ENCODE measurements around the gene RGS7. TPM values are rescaled to one million over a fixed set of nuclear protein-coding genes. Genes with fewer than 3 reads are reported as not detected.

Gene RGS7
- 1.4 TPM for polyA plus RNA-seq (2013, experiment 1 of 2)
- 1.4 TPM for polyA plus RNA-seq (2013, experiment 2 of 2)

GRCh38 chr1:241356519-241357365, at the start of gene RGS7:
TSS of gene RGS7 (minus strand) at chr1:241357205.
- Histone ChIP-seq H3K9ac (ENCODE audit: low read length) (peak within 1 kb of the TSS; percentile 61), H2BK120ac (ENCODE audit: low read depth, low read length) (no peak within 1 kb of the TSS), H3K79me1 (ENCODE audit: low read length) (no peaks in the 10 kb centered on the region), H3K4me3 (ENCODE audit: low read length) (peak within 1 kb of the TSS; percentile 30), H2BK15ac (replicated peaks; ENCODE audit: low read depth) (no peak within 1 kb of the TSS), H3K4me1 (ENCODE audit: control insufficient read depth, low read depth, low read length) (no peaks in the 10 kb centered on the region), H3K36me3 (ENCODE audit: control insufficient read depth, insufficient read depth, low read length) (no peaks in the 10 kb centered on the region), H3K27ac (ENCODE audit: low read depth, low read length) (no peak within 1 kb of the TSS), H3K79me2 (ENCODE audit: control insufficient read depth, insufficient read depth, low read length) (no peaks in the 10 kb centered on the region), H4K5ac (ENCODE audit: low read length) (no peak within 1 kb of the TSS), H2BK5ac (ENCODE audit: low read length) (no peak within 1 kb of the TSS), H4K8ac (ENCODE audit: low read depth, low read length) (no peak within 1 kb of the TSS), H3K56ac (ENCODE audit: low read length) (peak within 1 kb of the TSS; percentile 78), H3K4me2 (ENCODE audit: low read length) (peak within 1 kb of the TSS; percentile 71), H2AK5ac (ENCODE audit: low read length) (no peak within 1 kb of the TSS), H3K18ac (ENCODE audit: low read length) (no peak within 1 kb of the TSS), H3K27me3 (ENCODE audit: insufficient read depth, low read length, poor library complexity) (peaks cover 3% of the 10 kb centered on the region), H3K4ac (ENCODE audit: low read depth, low read length) (no peak within 1 kb of the TSS), H3K23ac (ENCODE audit: low read length) (no peak within 1 kb of the TSS)
- no CpG with 5 or more reads among the region's 105 CpGs for WGBS (ENCODE audit: extremely low coverage, insufficient coverage, low lambda C conversion rate)
- DNase-seq: peak; percentile 73

GRCh38 chr1:241406421-241406820, 49.4 kb upstream of the RGS7 start:
- no peak for DNase-seq
- Histone ChIP-seq H3K36me3 (ENCODE audit: control insufficient read depth, insufficient read depth, low read length) (no peaks in the 10 kb centered on the region), H3K4me3 (ENCODE audit: low read length) (no peak overlapping the region), H3K9ac (ENCODE audit: low read length) (no peak overlapping the region), H2BK15ac (replicated peaks; ENCODE audit: low read depth) (no peak overlapping the region), H3K27ac (ENCODE audit: low read depth, low read length) (no peak overlapping the region), H3K27me3 (ENCODE audit: insufficient read depth, low read length, poor library complexity) (no peaks in the 10 kb centered on the region), H3K23ac (ENCODE audit: low read length) (no peak overlapping the region), H3K4ac (ENCODE audit: low read depth, low read length) (no peak overlapping the region), H4K5ac (ENCODE audit: low read length) (no peak overlapping the region), H3K4me2 (ENCODE audit: low read length) (no peak overlapping the region), H3K4me1 (ENCODE audit: control insufficient read depth, low read depth, low read length) (no peaks in the 10 kb centered on the region), H3K56ac (ENCODE audit: low read length) (no peak overlapping the region), H2BK120ac (ENCODE audit: low read depth, low read length) (no peak overlapping the region), H2AK5ac (ENCODE audit: low read length) (no peak overlapping the region), H2BK5ac (ENCODE audit: low read length) (no peak overlapping the region), H3K79me1 (ENCODE audit: low read length) (no peaks in the 10 kb centered on the region), H4K8ac (ENCODE audit: low read depth, low read length) (no peak overlapping the region), H3K79me2 (ENCODE audit: control insufficient read depth, insufficient read depth, low read length) (no peaks in the 10 kb centered on the region), H3K18ac (ENCODE audit: low read length) (no peak overlapping the region)
- WGBS (ENCODE audit: extremely low coverage, insufficient coverage, low lambda C conversion rate): no CpG with 5 or more reads among the region's 3 CpGs

- no peak overlapping the region for H3K4me2 ChIP-seq (ENCODE audit: low read length)
- no peak overlapping the region for H3K4ac ChIP-seq (ENCODE audit: low read depth, low read length)
- no peak overlapping the region for H3K27ac ChIP-seq (ENCODE audit: low read depth, low read length)
- H3K9ac ChIP-seq (ENCODE audit: low read length): no peak overlapping the region
- no CpG with 5 or more reads among the region's 6 CpGs for WGBS (ENCODE audit: extremely low coverage, insufficient coverage, low lambda C conversion rate)
- H3K79me2 ChIP-seq (ENCODE audit: control insufficient read depth, insufficient read depth, low read length): no peaks in the 10 kb centered on the region
- H3K18ac ChIP-seq (ENCODE audit: low read length): no peak overlapping the region
- no peak overlapping the region for H4K8ac ChIP-seq (ENCODE audit: low read depth, low read length)
- no peaks in the 10 kb centered on the region for H3K36me3 ChIP-seq (ENCODE audit: control insufficient read depth, insufficient read depth, low read length)
- H2BK120ac ChIP-seq (ENCODE audit: low read depth, low read length): no peak overlapping the region
- H3K79me1 ChIP-seq (ENCODE audit: low read length): no peaks in the 10 kb centered on the region
- H2BK5ac ChIP-seq (ENCODE audit: low read length): no peak overlapping the region
- no peak overlapping the region for H3K23ac ChIP-seq (ENCODE audit: low read length)
- DNase-seq: no peak
- H4K5ac ChIP-seq (ENCODE audit: low read length): no peak overlapping the region
- H2AK5ac ChIP-seq (ENCODE audit: low read length): no peak overlapping the region
- H3K56ac ChIP-seq (ENCODE audit: low read length): no peak overlapping the region
- H3K4me1 ChIP-seq (ENCODE audit: control insufficient read depth, low read depth, low read length): peaks cover 14% of the 10 kb centered on the region
- no peak overlapping the region for H3K4me3 ChIP-seq (ENCODE audit: low read length)
- no peaks in the 10 kb centered on the region for H3K27me3 ChIP-seq (ENCODE audit: insufficient read depth, low read length, poor library complexity)
- no peak overlapping the region for H2BK15ac ChIP-seq (replicated peaks; ENCODE audit: low read depth)
These were observed 44.2 kb upstream of the RGS7 start for GRCh38 chr1:241401156-241401555.

GRCh38 chr1:241396747-241397681, 40.0 kb upstream of the RGS7 start:
- WGBS (ENCODE audit: extremely low coverage, insufficient coverage, low lambda C conversion rate): no CpG with 5 or more reads among the region's 6 CpGs
- Histone ChIP-seq H3K27me3 (ENCODE audit: insufficient read depth, low read length, poor library complexity) (no peaks in the 10 kb centered on the region), H3K56ac (ENCODE audit: low read length) (no peak overlapping the region), H4K8ac (ENCODE audit: low read depth, low read length) (no peak overlapping the region), H3K36me3 (ENCODE audit: control insufficient read depth, insufficient read depth, low read length) (no peaks in the 10 kb centered on the region), H3K4me3 (ENCODE audit: low read length) (no peak overlapping the region), H3K9ac (ENCODE audit: low read length) (no peak overlapping the region), H3K4me2 (ENCODE audit: low read length) (no peak overlapping the region), H2BK120ac (ENCODE audit: low read depth, low read length) (no peak overlapping the region), H3K79me2 (ENCODE audit: control insufficient read depth, insufficient read depth, low read length) (no peaks in the 10 kb centered on the region), H3K23ac (ENCODE audit: low read length) (no peak overlapping the region), H4K5ac (ENCODE audit: low read length) (no peak overlapping the region), H3K4me1 (ENCODE audit: control insufficient read depth, low read depth, low read length) (peaks cover 14% of the 10 kb centered on the region), H2AK5ac (ENCODE audit: low read length) (peak overlapping the region; percentile 36), H3K27ac (ENCODE audit: low read depth, low read length) (no peak overlapping the region), H3K79me1 (ENCODE audit: low read length) (no peaks in the 10 kb centered on the region), H3K4ac (ENCODE audit: low read depth, low read length) (peak overlapping the region; percentile 70), H3K18ac (ENCODE audit: low read length) (peak overlapping the region; percentile 78), H2BK15ac (replicated peaks; ENCODE audit: low read depth) (no peak overlapping the region), H2BK5ac (ENCODE audit: low read length) (no peak overlapping the region)
- DNase-seq: peak; percentile 33

GRCh38 chr1:241391926-241392710, 35.1 kb upstream of the RGS7 start:
- Histone ChIP-seq H4K8ac (ENCODE audit: low read depth, low read length) (no peak overlapping the region), H3K4me1 (ENCODE audit: control insufficient read depth, low read depth, low read length) (peaks cover 4% of the 10 kb centered on the region), H4K5ac (ENCODE audit: low read length) (no peak overlapping the region), H3K18ac (ENCODE audit: low read length) (no peak overlapping the region), H3K4ac (ENCODE audit: low read depth, low read length) (no peak overlapping the region), H3K27ac (ENCODE audit: low read depth, low read length) (no peak overlapping the region), H2BK15ac (replicated peaks; ENCODE audit: low read depth) (no peak overlapping the region), H3K9ac (ENCODE audit: low read length) (no peak overlapping the region), H3K4me2 (ENCODE audit: low read length) (no peak overlapping the region), H3K79me1 (ENCODE audit: low read length) (no peaks in the 10 kb centered on the region), H3K27me3 (ENCODE audit: insufficient read depth, low read length, poor library complexity) (no peaks in the 10 kb centered on the region), H3K36me3 (ENCODE audit: control insufficient read depth, insufficient read depth, low read length) (no peaks in the 10 kb centered on the region), H3K23ac (ENCODE audit: low read length) (no peak overlapping the region), H3K79me2 (ENCODE audit: control insufficient read depth, insufficient read depth, low read length) (no peaks in the 10 kb centered on the region), H3K56ac (ENCODE audit: low read length) (no peak overlapping the region), H3K4me3 (ENCODE audit: low read length) (no peak overlapping the region), H2BK5ac (ENCODE audit: low read length) (no peak overlapping the region), H2BK120ac (ENCODE audit: low read depth, low read length) (no peak overlapping the region), H2AK5ac (ENCODE audit: low read length) (no peak overlapping the region)
- DNase-seq: no peak
- WGBS (ENCODE audit: extremely low coverage, insufficient coverage, low lambda C conversion rate): no CpG with 5 or more reads among the region's 5 CpGs
